ENCODE measurements around the gene MUC3A. TPM values are rescaled to one million over a fixed set of nuclear protein-coding genes. Genes with fewer than 3 reads are reported as not detected.
"Not testable (repeated sequence)": the region's sequence is repeated elsewhere in the genome, so short reads cannot be mapped to it uniquely, and the experiment has no call there.

The MUC3A gene
- polyA plus RNA-seq, 6 donors from 2014 or later, result not detected

DNA sequence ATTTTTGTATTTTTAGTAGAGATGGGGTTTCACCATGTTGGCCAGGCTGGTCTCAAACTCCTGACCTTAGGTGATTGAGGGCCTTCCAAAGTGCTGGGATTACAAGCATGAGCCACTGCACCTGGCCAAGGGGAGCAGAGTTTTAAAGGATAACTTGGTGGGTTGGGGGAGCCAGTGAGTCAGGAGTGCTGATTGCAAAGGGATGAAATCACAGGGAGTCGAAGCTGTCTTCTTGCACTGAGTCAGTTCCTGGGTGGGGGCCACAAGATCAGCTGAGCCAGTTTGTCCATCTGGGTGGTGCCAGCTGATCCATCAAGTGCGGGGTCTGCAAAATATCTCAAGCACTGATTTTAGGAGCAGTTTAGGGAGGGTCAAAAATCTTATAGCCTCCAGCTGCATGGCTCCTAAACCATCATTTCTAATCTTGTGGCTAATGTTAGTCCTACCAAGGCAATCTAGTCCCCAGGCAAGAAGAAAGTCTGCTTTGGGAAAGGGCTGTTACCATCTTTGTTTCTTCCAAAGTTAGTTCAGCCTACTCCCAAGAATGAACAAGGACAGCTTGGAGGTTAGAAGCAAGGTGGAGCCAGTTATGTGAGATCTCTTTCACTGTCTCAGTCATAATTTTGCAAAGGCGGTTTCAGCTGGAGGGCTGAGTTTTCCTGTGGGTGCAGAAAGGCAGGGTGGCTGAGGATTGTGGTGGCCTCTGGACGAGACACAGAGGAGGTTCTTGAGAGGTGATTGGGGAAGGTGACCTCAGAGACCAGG, 35.9 kb downstream of the MUC3A start:
- not testable (repeated sequence) for DNase-seq; H3K9me3 Mint-ChIP-seq; H3K4me1 Mint-ChIP-seq; H3K27ac Mint-ChIP-seq; ATAC-seq (ENCODE audit: low read depth in 2 of 2); H3K4me3 Mint-ChIP-seq; H3K36me3 Mint-ChIP-seq
- peaks cover 20 to 41% (median 38%) of the 10 kb centered on the region in 3 donors for H3K27me3 Mint-ChIP-seq

DNA sequence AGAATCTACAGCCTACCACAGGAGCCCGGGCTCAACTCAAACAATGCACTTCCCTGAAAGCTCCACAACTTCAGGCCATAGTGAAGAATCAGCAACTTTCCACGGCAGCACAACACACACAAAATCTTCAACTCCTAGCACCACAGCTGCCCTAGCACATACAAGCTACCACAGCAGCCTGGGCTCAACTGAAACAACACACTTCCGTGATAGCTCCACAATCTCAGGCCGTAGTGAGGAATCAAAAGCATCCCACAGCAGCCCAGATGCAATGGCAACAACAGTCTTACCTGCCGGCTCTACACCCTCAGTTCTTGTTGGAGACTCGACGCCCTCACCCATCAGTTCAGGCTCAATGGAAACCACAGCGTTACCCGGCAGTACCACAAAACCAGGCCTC, 42.3 kb downstream of the MUC3A start:
- Mint-ChIP-seq H3K36me3 (peaks cover 0 to under 1% of the 10 kb centered on the region in 2 donors), H3K4me1 (no peaks in the 10 kb centered on the region), H3K9me3 (peaks cover 0 to 10% (median 0%) of the 10 kb centered on the region in 7 donors), H3K4me3 (no peak overlapping the region), H3K27ac (no peak overlapping the region), H3K27me3 (peaks cover 0 to 3% (median under 1%) of the 10 kb centered on the region in 3 donors)
- no peak for ATAC-seq (ENCODE audit: low read depth in 2 of 2)
- DNase-seq, result no peak

DNA sequence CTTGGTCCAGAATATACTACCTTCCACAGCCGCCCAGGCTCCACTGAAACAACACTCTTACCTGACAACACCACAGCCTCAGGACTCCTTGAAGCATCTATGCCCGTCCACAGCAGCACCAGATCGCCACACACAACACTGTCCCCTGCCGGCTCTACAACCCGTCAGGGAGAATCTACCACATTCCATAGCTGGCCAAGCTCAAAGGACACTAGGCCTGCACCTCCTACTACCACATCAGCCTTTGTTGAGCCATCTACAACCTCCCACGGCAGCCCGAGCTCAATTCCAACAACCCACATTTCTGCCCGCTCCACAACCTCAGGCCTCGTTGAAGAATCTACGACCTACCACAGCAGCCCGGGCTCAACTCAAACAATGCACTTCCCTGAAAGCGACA, 42.9 kb downstream of the MUC3A start:
- H3K36me3 Mint-ChIP-seq; H3K27ac Mint-ChIP-seq; ATAC-seq (ENCODE audit: low read depth in 2 of 2); H3K27me3 Mint-ChIP-seq; DNase-seq; H3K4me1 Mint-ChIP-seq; H3K9me3 Mint-ChIP-seq; H3K4me3 Mint-ChIP-seq: not testable (repeated sequence)

DNA sequence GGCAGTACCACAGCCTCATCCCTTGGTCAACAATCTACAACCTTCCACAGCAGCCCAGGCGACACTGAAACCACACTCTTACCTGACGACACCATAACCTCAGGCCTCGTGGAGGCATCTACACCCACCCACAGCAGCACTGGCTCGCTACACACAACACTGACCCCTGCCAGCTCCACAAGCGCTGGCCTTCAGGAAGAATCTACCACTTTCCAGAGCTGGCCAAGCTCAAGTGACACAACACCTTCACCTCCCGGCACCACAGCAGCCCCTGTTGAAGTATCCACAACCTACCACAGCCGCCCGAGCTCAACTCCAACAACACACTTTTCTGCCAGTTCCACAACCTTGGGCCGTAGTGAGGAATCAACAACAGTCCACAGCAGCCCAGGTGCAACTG, 45.3 kb downstream of the MUC3A start:
- not testable (repeated sequence) for ATAC-seq (ENCODE audit: low read depth in 2 of 2); H3K36me3 Mint-ChIP-seq; H3K4me1 Mint-ChIP-seq; H3K9me3 Mint-ChIP-seq; H3K27me3 Mint-ChIP-seq; H3K4me3 Mint-ChIP-seq; H3K27ac Mint-ChIP-seq; DNase-seq

DNA sequence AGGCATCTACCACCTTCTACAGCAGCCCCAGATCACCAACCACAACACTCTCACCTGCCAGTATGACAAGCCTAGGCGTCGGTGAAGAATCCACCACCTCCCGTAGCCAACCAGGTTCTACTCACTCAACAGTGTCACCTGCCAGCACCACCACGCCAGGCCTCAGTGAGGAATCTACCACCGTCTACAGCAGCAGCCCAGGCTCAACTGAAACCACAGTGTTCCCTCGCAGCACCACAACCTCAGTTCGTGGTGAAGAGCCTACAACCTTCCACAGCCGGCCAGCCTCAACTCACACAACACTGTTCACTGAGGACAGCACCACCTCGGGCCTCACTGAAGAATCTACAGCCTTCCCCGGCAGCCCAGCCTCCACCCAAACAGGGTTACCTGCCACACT, 49.2 kb downstream of the MUC3A start:
- H3K27me3 Mint-ChIP-seq; H3K27ac Mint-ChIP-seq; H3K4me3 Mint-ChIP-seq; H3K4me1 Mint-ChIP-seq; H3K9me3 Mint-ChIP-seq; ATAC-seq (ENCODE audit: low read depth in 2 of 2); DNase-seq; H3K36me3 Mint-ChIP-seq: not testable (repeated sequence)

DNA sequence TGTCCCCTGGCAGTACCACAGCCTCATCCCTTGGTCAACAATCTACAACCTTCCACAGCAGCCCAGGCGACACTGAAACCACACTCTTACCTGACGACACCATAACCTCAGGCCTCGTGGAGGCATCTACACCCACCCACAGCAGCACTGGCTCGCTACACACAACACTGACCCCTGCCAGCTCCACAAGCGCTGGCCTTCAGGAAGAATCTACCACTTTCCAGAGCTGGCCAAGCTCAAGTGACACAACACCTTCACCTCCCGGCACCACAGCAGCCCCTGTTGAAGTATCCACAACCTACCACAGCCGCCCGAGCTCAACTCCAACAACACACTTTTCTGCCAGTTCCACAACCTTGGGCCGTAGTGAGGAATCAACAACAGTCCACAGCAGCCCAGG, 50.0 kb downstream of the MUC3A start:
- not testable (repeated sequence) for H3K4me1 Mint-ChIP-seq; H3K4me3 Mint-ChIP-seq; H3K36me3 Mint-ChIP-seq; DNase-seq; ATAC-seq (ENCODE audit: low read depth in 2 of 2); H3K9me3 Mint-ChIP-seq; H3K27me3 Mint-ChIP-seq; H3K27ac Mint-ChIP-seq

DNA sequence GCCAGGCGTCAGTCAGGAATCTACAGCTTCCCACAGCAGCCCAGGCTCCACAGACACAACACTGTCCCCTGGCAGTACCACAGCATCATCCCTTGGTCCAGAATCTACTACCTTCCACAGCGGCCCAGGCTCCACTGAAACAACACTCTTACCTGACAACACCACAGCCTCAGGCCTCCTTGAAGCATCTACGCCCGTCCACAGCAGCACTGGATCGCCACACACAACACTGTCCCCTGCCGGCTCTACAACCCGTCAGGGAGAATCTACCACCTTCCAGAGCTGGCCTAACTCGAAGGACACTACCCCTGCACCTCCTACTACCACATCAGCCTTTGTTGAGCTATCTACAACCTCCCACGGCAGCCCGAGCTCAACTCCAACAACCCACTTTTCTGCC, 50.7 kb downstream of the MUC3A start:
- not testable (repeated sequence) for H3K27me3 Mint-ChIP-seq; DNase-seq; H3K9me3 Mint-ChIP-seq; H3K36me3 Mint-ChIP-seq; H3K27ac Mint-ChIP-seq; H3K4me3 Mint-ChIP-seq; H3K4me1 Mint-ChIP-seq; ATAC-seq (ENCODE audit: low read depth in 2 of 2)

DNA sequence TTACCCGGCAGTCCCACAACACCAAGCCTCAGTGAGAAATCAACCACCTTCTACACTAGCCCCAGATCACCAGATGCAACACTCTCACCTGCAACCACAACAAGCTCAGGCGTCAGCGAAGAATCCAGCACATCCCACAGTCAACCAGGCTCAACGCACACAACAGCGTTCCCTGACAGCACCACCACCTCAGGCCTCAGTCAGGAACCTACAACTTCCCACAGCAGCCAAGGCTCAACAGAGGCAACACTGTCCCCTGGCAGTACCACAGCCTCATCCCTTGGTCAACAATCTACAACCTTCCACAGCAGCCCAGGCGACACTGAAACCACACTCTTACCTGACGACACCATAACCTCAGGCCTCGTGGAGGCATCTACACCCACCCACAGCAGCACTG, 53.0 kb downstream of the MUC3A start:
- H3K36me3 Mint-ChIP-seq; H3K27ac Mint-ChIP-seq; H3K4me3 Mint-ChIP-seq; ATAC-seq (ENCODE audit: low read depth in 2 of 2); H3K4me1 Mint-ChIP-seq; DNase-seq: not testable (repeated sequence)
- H3K27me3 Mint-ChIP-seq, result peaks cover 2 to 12% (median 9%) of the 10 kb centered on the region in 3 donors
- H3K9me3 Mint-ChIP-seq, result peaks cover 0 to 11% (median 6%) of the 10 kb centered on the region in 7 donors

DNA sequence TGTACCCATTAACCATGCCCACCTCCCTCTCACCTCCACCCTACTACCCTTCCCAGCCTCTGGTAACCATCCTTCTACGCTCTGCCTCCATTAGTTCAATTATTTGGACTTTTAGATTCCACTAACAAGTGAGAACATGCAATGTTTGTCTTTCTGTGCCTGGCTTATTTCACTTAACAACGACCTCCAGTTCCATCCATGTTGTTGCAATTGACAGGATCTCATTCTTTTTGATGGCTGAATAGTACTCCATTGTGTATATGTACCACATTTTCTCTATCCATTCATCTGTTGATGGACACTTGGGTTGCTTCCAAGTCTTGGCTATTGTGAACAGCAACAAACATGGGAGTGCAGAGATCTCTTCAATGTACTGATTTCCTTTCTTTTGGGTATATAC, 58.0 kb downstream of the MUC3A start:
- DNase-seq; ATAC-seq (ENCODE audit: low read depth in 2 of 2); H3K4me1 Mint-ChIP-seq; H3K9me3 Mint-ChIP-seq; H3K27ac Mint-ChIP-seq; H3K4me3 Mint-ChIP-seq; H3K36me3 Mint-ChIP-seq: not testable (repeated sequence)
- H3K27me3 Mint-ChIP-seq, result peaks cover 9 to 34% (median 24%) of the 10 kb centered on the region in 3 donors

DNA sequence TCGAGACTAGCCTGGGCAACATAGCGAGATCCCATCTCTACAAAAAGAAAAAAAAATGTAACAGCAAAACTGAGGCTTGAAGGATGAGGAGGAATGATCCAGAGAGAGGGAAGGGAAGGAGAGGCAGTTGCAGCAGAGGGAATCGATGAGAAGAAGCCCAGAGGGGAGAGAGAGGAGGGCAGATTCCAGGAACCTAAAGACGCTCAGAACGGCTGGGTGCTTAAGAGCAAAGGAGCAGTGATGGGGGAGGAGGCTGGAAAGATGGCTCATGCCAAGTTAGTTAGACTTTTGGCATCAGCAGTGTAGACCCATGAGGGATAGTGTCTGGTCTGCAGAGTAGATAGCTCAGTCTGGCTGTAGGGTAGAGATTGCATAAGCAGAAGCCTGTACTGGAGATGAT, 60.3 kb downstream of the MUC3A start:
- H3K4me3 Mint-ChIP-seq, result no peak overlapping the region
- H3K4me1 Mint-ChIP-seq, result no peaks in the 10 kb centered on the region
- ATAC-seq (ENCODE audit: low read depth in 2 of 2), result no peak
- peaks cover 9 to 52% (median 37%) of the 10 kb centered on the region in 3 donors for H3K27me3 Mint-ChIP-seq
- H3K27ac Mint-ChIP-seq, result no peak overlapping the region
- DNase-seq, result no peak
- H3K9me3 Mint-ChIP-seq, result peaks cover 0 to 7% (median 3%) of the 10 kb centered on the region in 7 donors
- H3K36me3 Mint-ChIP-seq, result peaks cover 0 to 3% of the 10 kb centered on the region in 2 donors

DNA sequence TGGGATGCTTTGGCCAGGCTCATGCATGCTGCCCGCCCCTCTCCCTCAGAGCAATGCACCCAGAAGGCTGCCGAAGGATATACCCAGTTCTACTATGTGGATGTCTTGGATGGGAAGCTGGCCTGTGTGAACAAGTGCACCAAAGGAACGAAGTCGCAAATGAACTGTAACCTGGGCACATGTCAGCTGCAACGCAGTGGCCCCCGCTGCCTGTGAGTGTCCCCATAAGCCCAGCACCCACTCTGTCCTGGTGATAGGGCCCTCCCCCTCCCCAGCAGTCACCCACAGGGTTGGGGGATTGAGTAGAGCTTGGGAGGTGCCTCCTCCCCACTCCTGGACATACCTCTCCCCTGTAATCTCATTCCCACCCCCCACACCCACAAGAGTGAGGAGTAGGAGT, 63.6 kb downstream of the MUC3A start:
- H3K4me1 Mint-ChIP-seq, result peaks cover 14 to 20% (median 19%) of the 10 kb centered on the region in 3 donors
- peaks cover 18 to 76% (median 58%) of the 10 kb centered on the region in 3 donors for H3K27me3 Mint-ChIP-seq
- H3K36me3 Mint-ChIP-seq, result peaks cover 0 to 3% of the 10 kb centered on the region in 2 donors
- peaks cover 0 to 3% (median 0%) of the 10 kb centered on the region in 7 donors for H3K9me3 Mint-ChIP-seq
- H3K27ac Mint-ChIP-seq, result no peak overlapping the region
- DNase-seq (no peak), ATAC-seq (ENCODE audit: low read depth in 2 of 2) (no peak)
- no peak overlapping the region for H3K4me3 Mint-ChIP-seq

DNA sequence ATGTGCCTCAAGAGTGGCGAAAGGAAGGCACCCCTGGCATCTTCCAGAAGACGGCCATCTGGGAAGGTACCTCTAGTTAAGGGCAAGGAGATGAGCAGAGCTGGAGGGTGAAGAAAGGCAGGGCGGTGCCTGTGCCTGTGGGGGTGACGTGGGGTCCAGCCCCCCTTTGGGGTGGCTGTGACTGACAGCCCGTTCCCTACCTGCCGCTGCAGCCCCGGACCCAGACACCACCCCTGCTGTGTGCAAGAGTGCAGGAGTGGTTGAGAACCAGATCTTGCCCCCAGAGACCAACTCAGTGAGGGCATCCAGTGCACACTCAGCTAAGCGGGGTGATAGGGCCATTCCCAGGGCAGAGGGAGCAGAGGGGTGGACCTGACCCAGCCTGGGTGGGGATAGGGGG, 66.3 kb downstream of the MUC3A start:
- H3K36me3 Mint-ChIP-seq, result peaks cover 0 to 3% of the 10 kb centered on the region in 2 donors
- peak overlapping the region in 6 of 8 donors; percentile 42 to 77 (median 63) for H3K4me3 Mint-ChIP-seq
- H3K9me3 Mint-ChIP-seq, result peaks cover 0 to 3% (median 0%) of the 10 kb centered on the region in 7 donors
- peak overlapping the region in 1 of 6 donors; percentile 52 for H3K27ac Mint-ChIP-seq
- DNase-seq (no peak), ATAC-seq (ENCODE audit: low read depth in 2 of 2) (no peak)
- H3K4me1 Mint-ChIP-seq, result peaks cover 19 to 29% (median 29%) of the 10 kb centered on the region in 3 donors
- H3K27me3 Mint-ChIP-seq, result peaks cover 14 to 76% (median 52%) of the 10 kb centered on the region in 3 donors

DNA sequence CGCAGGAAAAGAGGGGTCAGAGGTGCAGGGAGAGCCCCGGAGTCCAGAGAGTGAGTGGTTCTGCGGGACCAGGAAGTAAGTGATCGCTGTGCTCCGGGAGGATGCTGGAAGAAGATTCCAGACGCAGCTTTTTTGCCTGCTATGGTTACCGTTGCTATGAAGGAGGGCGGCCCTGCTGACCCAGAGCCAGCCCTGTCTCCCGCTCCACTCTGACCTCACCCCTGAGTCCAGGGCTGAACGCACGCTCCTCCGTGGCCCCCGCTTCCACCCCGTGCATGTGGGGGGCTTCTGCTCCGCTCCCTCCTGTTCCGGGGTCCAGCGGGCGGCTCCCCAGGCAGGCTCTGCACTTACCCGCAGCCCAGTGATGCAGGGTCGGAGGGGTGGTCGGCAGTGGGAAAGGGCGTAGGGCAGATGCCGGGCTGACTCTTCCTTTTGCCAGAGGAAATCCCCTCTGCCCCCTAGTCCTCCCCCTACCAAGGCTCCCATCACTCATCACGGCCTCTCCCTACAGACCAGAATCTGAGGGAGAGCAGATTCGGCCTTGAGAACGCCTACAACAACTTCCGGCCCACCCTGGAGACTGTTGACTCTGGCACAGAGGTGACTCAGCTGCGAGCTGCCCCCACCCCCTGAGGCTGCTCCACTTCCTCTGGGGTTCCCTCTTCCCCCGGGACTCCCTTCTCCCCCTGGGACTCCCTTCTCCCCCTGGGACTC, 67.9 kb downstream of the MUC3A start:
- peak; percentile 69 to 75 for ATAC-seq (ENCODE audit: low read depth in 2 of 2)
- peak overlapping the region in 7 of 8 donors; percentile 65 to 87 (median 73) for H3K4me3 Mint-ChIP-seq
- peak overlapping the region in 2 of 6 donors; percentile 22 to 88 for H3K27ac Mint-ChIP-seq
- H3K4me1 Mint-ChIP-seq, result peaks cover 19 to 29% (median 29%) of the 10 kb centered on the region in 3 donors
- DNase-seq, result no peak
- peaks cover 18 to 84% (median 68%) of the 10 kb centered on the region in 3 donors for H3K27me3 Mint-ChIP-seq
- H3K36me3 Mint-ChIP-seq, result peaks cover 0 to under 1% of the 10 kb centered on the region in 2 donors
- H3K9me3 Mint-ChIP-seq, result peaks cover 0 to 5% (median 0%) of the 10 kb centered on the region in 7 donors

Data from naive B cell (primary cell).